Transverse colon (tissue), 3 donors: ENCODE measurements around the gene ATP6AP1.

Experiments
- CTCF ChIP-seq, 5 experiments: fragments of 200-600 bp in 3 of 5; fragments of 450-650 bp in 2 of 5; sonication (generic) in 3 of 5; IDR thresholded peaks; 1 replicate in 2 of 5; 2 replicates in 3 of 5; pipeline ENCODE4 v1.5.1; 2016 to 2017; ENCODE audit warnings: antibody characterized with exemption in 5 of 5, inconsistent platforms in 3 of 5, mild to moderate bottlenecking in 2 of 5, moderate library complexity in 1 of 5
- EP300 ChIP-seq: sonication (generic); formaldehyde crosslinking; IDR thresholded peaks from one replicate; pipeline ENCODE4 v1.6.1; 2017; ENCODE audit warnings: antibody characterized with exemption, low read depth
- POLR2A ChIP-seq: fragments of 450-650 bp; IDR thresholded peaks from one replicate; pipeline ENCODE4 v1.6.1; 2016; ENCODE audit warnings: antibody characterized with exemption, mild to moderate bottlenecking, moderate library complexity

DNA sequence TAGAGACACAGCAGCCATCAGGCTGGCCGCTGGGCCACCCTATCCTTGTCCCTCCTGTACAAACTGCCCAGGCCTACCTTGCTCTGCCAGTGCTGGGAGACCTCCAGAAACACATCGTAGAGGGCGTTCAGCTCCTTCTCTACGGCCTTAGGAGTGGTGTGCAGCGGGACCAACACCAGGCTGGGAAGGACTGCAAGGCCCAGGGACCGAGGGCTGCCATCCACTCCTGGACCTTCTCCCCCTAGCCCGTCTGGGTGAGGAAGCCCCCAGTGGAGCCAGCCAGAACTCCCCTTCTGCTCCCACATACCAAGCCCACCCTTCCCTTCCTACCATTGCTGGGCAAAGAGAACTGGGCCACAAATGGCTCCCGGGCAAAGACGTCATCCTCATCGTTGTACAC is 25.3 kb upstream of the ATP6AP1 start:
- TF ChIP-seq CTCF (IDR thresholded peaks at IDR 0.05): no peak
- no peak for TF ChIP-seq POLR2A
- TF ChIP-seq EP300: no peak
